H4 (cell line): ENCODE data around the gene GABPB1. TPM values are rescaled to one million over a fixed set of nuclear protein-coding genes. Genes with fewer than 3 reads are reported as not detected.

Experiments
- DNase-seq: peaks from one replicate; pipeline ENCODE4 v3.0.0-alpha.2; 2015; ENCODE audit warnings: low spot score
- total RNA-seq: library from RNA; depleted of rRNA; stranded (reverse); fragments of >200 nt; shearing (Covaris generic); gene quantifications from 2 replicates; pipeline ENCODE4 v1.2.3, GENCODE V29; 2014

GABPB1 gene
- total RNA-seq, 1 experiment from 2014 or later = 45.7 TPM

- no peak for DNase-seq
Observed at GRCh38 chr15:50344006-50344464, 11.0 kb downstream of the GABPB1 start.

- no peak for DNase-seq
Observed at GRCh38 chr15:50341616-50342136, 13.3 kb downstream of the GABPB1 start.

GRCh38 chr15:50340416-50340815, 14.6 kb downstream of the GABPB1 start:
- DNase-seq = no peak

GRCh38 chr15:50339717-50340116, 15.3 kb downstream of the GABPB1 start:
- no peak for DNase-seq

- DNase-seq = no peak
Observed at GRCh38 chr15:50335251-50335650, 19.7 kb downstream of the GABPB1 start.

- DNase-seq = no peak
Observed at GRCh38 chr15:50333229-50333628, 21.8 kb downstream of the GABPB1 start.

GRCh38 chr15:50330921-50331320, 24.1 kb downstream of the GABPB1 start:
- no peak for DNase-seq

- no peak for DNase-seq
Observed at GRCh38 chr15:50328116-50328515, 26.9 kb downstream of the GABPB1 start.

GRCh38 chr15:50321680-50322210, 33.3 kb downstream of the GABPB1 start:
- no peak for DNase-seq

GRCh38 chr15:50320504-50320903, 34.5 kb downstream of the GABPB1 start:
- DNase-seq = no peak

GRCh38 chr15:50318697-50319096, 36.3 kb downstream of the GABPB1 start:
- DNase-seq = no peak

- DNase-seq = peak; percentile 47
Observed at GRCh38 chr15:50315814-50316630, 39.0 kb downstream of the GABPB1 start.

- no peak for DNase-seq
Observed at GRCh38 chr15:50312636-50313035, 42.4 kb downstream of the GABPB1 start.

- no peak for DNase-seq
Observed at GRCh38 chr15:50307799-50308198, 47.2 kb downstream of the GABPB1 start.

- DNase-seq = no peak
Observed at GRCh38 chr15:50304836-50305235, 50.2 kb downstream of the GABPB1 start.

- no peak for DNase-seq
Observed at GRCh38 chr15:50302581-50302980, 52.4 kb downstream of the GABPB1 start.

GRCh38 chr15:50298340-50298739, 56.7 kb downstream of the GABPB1 start:
- DNase-seq = no peak

GRCh38 chr15:50295966-50296365, 59.0 kb downstream of the GABPB1 start:
- DNase-seq = no peak

GRCh38 chr15:50289749-50290148, 65.2 kb downstream of the GABPB1 start:
- no peak for DNase-seq

GRCh38 chr15:50287324-50288116, 67.5 kb downstream of the GABPB1 start:
- no peak for DNase-seq

GRCh38 chr15:50281427-50281826, 73.6 kb downstream of the GABPB1 start:
- no peak for DNase-seq

- DNase-seq = peak; percentile 20
Observed at GRCh38 chr15:50280271-50280670, 74.7 kb downstream of the GABPB1 start.
